ENCODE data around the gene ADAMTS4. TPM values are rescaled to one million over a fixed set of nuclear protein-coding genes. Genes with fewer than 3 reads are reported as not detected.
A peak's percentile ranks its signal among the peaks of the same experiment; 100 is the strongest.

Gene ADAMTS4
- total and polyA plus RNA-seq, 2 donors (not counting 1 experiment from before 2014, with no cell fraction given) = 1.0 to 1.3 TPM

GRCh38 chr1:161157867-161158266 is 41.0 kb downstream of the ADAMTS4 start:
- Histone ChIP-seq H3K36me3 (ENCODE audit: control insufficient read depth, insufficient read depth, low read length) (peaks cover 20% of the 10 kb centered on the region), H3K4me1 (ENCODE audit: control insufficient read depth, extremely low read depth, insufficient read depth, low read length) (peaks cover 7% of the 10 kb centered on the region), H3K9ac (ENCODE audit: insufficient read depth, low read length) (no peak overlapping the region), H3K27me3 (ENCODE audit: control insufficient read depth, insufficient read depth, low read length) (no peaks in the 10 kb centered on the region), H3K79me2 (ENCODE audit: control insufficient read depth, insufficient read depth, low read length) (peaks cover 17% of the 10 kb centered on the region), H2AFZ (ENCODE audit: low read length) (no peak overlapping the region), H3K4me3 (replicated peaks in 1 of 4; ENCODE audit: control extremely low read depth in 1 of 4, insufficient read depth in 1 of 4, low read depth in 3 of 4, low read length in 4 of 4) (no peak overlapping the region), H4K20me1 (ENCODE audit: control insufficient read depth, extremely low read depth, insufficient read depth, low read length) (no peaks in the 10 kb centered on the region), H3K9me3 (ENCODE audit: control insufficient read depth, insufficient read depth, low read depth, low read length) (no peaks in the 10 kb centered on the region), H3K27ac (ENCODE audit: insufficient read depth, low read length) (no peak overlapping the region), H3K4me2 (ENCODE audit: extremely low read depth, insufficient read depth, low read length) (no peak overlapping the region)
- DNase-seq (ENCODE audit: low read depth in 2 of 2) = no peak
- TF ChIP-seq CTCF (conservative IDR thresholded peaks at IDR 0.05 in 1 of 2, IDR thresholded peaks at IDR 0.05 in 1 of 2; ENCODE audit: low read depth in 1 of 2, low read length in 2 of 2) (no peak), EZH2 (IDR thresholded peaks at IDR 0.05; ENCODE audit: low read length, missing control alignments) (no peak)

GRCh38 chr1:161153682-161154337 is 45.0 kb downstream of the ADAMTS4 start, which contains the start of gene UFC1:
TSS of gene UFC1 (plus strand) at chr1:161153978. CDS start at chr1:161153998, 20 bp downstream.
- H3K79me2 ChIP-seq (ENCODE audit: control insufficient read depth, insufficient read depth, low read length) = peaks cover 1% of the 10 kb centered on the region
- H3K9ac ChIP-seq (ENCODE audit: insufficient read depth, low read length) = peak within 1 kb of the TSS; percentile 99
- H3K27ac ChIP-seq (ENCODE audit: insufficient read depth, low read length) = peak within 1 kb of the TSS; percentile 100
- peak; percentile 92 to 94 for DNase-seq (ENCODE audit: low read depth in 2 of 2)
- no peaks in the 10 kb centered on the region for H3K27me3 ChIP-seq (ENCODE audit: control insufficient read depth, insufficient read depth, low read length)
- no peaks in the 10 kb centered on the region for H3K4me1 ChIP-seq (ENCODE audit: control insufficient read depth, extremely low read depth, insufficient read depth, low read length)
- no peak for TF ChIP-seq CTCF (conservative IDR thresholded peaks at IDR 0.05 in 1 of 2, IDR thresholded peaks at IDR 0.05 in 1 of 2; ENCODE audit: low read depth in 1 of 2, low read length in 2 of 2)
- no peak for TF ChIP-seq EZH2 (IDR thresholded peaks at IDR 0.05; ENCODE audit: low read length, missing control alignments)
- H3K4me2 ChIP-seq (ENCODE audit: extremely low read depth, insufficient read depth, low read length) = peak within 1 kb of the TSS; percentile 83
- peak within 1 kb of the TSS; percentile 99 for H2AFZ ChIP-seq (ENCODE audit: low read length)
- H3K9me3 ChIP-seq (ENCODE audit: control insufficient read depth, insufficient read depth, low read depth, low read length) = no peaks in the 10 kb centered on the region
- H3K36me3 ChIP-seq (ENCODE audit: control insufficient read depth, insufficient read depth, low read length) = peaks cover 8% of the 10 kb centered on the region
- H4K20me1 ChIP-seq (ENCODE audit: control insufficient read depth, extremely low read depth, insufficient read depth, low read length) = no peaks in the 10 kb centered on the region
- peak within 1 kb of the TSS; percentile 87 to 99 (median 96) for H3K4me3 ChIP-seq (replicated peaks in 1 of 4; ENCODE audit: control extremely low read depth in 1 of 4, insufficient read depth in 1 of 4, low read depth in 3 of 4, low read length in 4 of 4)

GRCh38 chr1:161153176-161153575 is 45.7 kb downstream of the ADAMTS4 start:
- TF ChIP-seq EZH2 (IDR thresholded peaks at IDR 0.05; ENCODE audit: low read length, missing control alignments) (no peak), CTCF (conservative IDR thresholded peaks at IDR 0.05 in 1 of 2, IDR thresholded peaks at IDR 0.05 in 1 of 2; ENCODE audit: low read depth in 1 of 2, low read length in 2 of 2) (no peak)
- H3K79me2 ChIP-seq (ENCODE audit: control insufficient read depth, insufficient read depth, low read length) = peaks cover 1% of the 10 kb centered on the region
- no peaks in the 10 kb centered on the region for H3K4me1 ChIP-seq (ENCODE audit: control insufficient read depth, extremely low read depth, insufficient read depth, low read length)
- H4K20me1 ChIP-seq (ENCODE audit: control insufficient read depth, extremely low read depth, insufficient read depth, low read length) = no peaks in the 10 kb centered on the region
- peak overlapping the region; percentile 40 for H2AFZ ChIP-seq (ENCODE audit: low read length)
- no peaks in the 10 kb centered on the region for H3K9me3 ChIP-seq (ENCODE audit: control insufficient read depth, insufficient read depth, low read depth, low read length)
- peak overlapping the region; percentile 28 for H3K4me2 ChIP-seq (ENCODE audit: extremely low read depth, insufficient read depth, low read length)
- peak overlapping the region; percentile 100 for H3K27ac ChIP-seq (ENCODE audit: insufficient read depth, low read length)
- DNase-seq (ENCODE audit: low read depth in 2 of 2) = no peak
- H3K27me3 ChIP-seq (ENCODE audit: control insufficient read depth, insufficient read depth, low read length) = no peaks in the 10 kb centered on the region
- peak overlapping the region; percentile 87 to 99 (median 96) for H3K4me3 ChIP-seq (replicated peaks in 1 of 4; ENCODE audit: control extremely low read depth in 1 of 4, insufficient read depth in 1 of 4, low read depth in 3 of 4, low read length in 4 of 4)
- H3K9ac ChIP-seq (ENCODE audit: insufficient read depth, low read length) = no peak overlapping the region
- H3K36me3 ChIP-seq (ENCODE audit: control insufficient read depth, insufficient read depth, low read length) = peaks cover 8% of the 10 kb centered on the region

Data from fibroblast of lung (primary cell).